Glutamatergic neuron (in vitro differentiated cells): ENCODE results near the gene HAGH. TPM values are rescaled to one million over a fixed set of nuclear protein-coding genes. Genes with fewer than 3 reads are reported as not detected.

ENCODE experiments used
- DNase-seq: peaks from one replicate; pipeline ENCODE4 v3.0.0; 2022
- H3K27ac Mint-ChIP-seq: one replicate; pipeline ENCODE4 v1.8.0; 2020; ENCODE audit warnings: mild to moderate bottlenecking, mixed read lengths, inconsistent platforms; ENCODE audit not compliant: unreplicated experiment
- H3K27me3 Mint-ChIP-seq: one replicate; pipeline ENCODE4 v1.8.0; 2020; ENCODE audit warnings: mild to moderate bottlenecking, moderate library complexity, mixed read lengths, inconsistent platforms; ENCODE audit not compliant: unreplicated experiment
- H3K36me3 Mint-ChIP-seq: one replicate; pipeline ENCODE4 v1.8.0; 2020; ENCODE audit warnings: mild to moderate bottlenecking, mixed read lengths, inconsistent platforms; ENCODE audit not compliant: unreplicated experiment
- H3K4me1 Mint-ChIP-seq: one replicate; pipeline ENCODE4 v1.8.0; 2020; ENCODE audit warnings: mild to moderate bottlenecking, low read depth, mixed read lengths, inconsistent platforms; ENCODE audit not compliant: unreplicated experiment
- H3K4me3 Mint-ChIP-seq: one replicate; pipeline ENCODE4 v1.8.0; 2020; ENCODE audit warnings: mild to moderate bottlenecking, mixed read lengths, inconsistent platforms; ENCODE audit not compliant: unreplicated experiment
- H3K9me3 Mint-ChIP-seq: one replicate; pipeline ENCODE4 v1.8.0; 2020; ENCODE audit warnings: mild to moderate bottlenecking, moderate library complexity, mixed read lengths, inconsistent platforms; ENCODE audit not compliant: unreplicated experiment
- CTCF ChIP-seq: fragments of 200-600 bp; sonication (generic); IDR thresholded peaks from one replicate; pipeline ENCODE4 v1.5.0; 2021; ENCODE audit not compliant: partially characterized antibody, unreplicated experiment
- total RNA-seq: library from RNA; stranded (reverse); fragmentation: NEBNext Ultra II Directional; extraction: Animal tissue kit (Norgen Biotek cat#: 25700); gene quantifications from one replicate; pipeline ENCODE4 v1.2.1, GENCODE V29; 2021; ENCODE audit not compliant: unreplicated experiment

HAGH gene
- total RNA-seq, 1 donor from 2014 or later = 99.6 TPM

- peak overlapping the region; percentile 87 for H3K27ac Mint-ChIP-seq
Measured at GRCh38 chr16:1781254-1781653, 45.4 kb downstream of the HAGH start.

GRCh38 chr16:1780677-1781072 is 46.0 kb downstream of the HAGH start:
- H3K4me3 Mint-ChIP-seq = peak overlapping the region; percentile 90
- no peak for TF ChIP-seq CTCF
- DNase-seq = no peak
- H3K4me1 Mint-ChIP-seq = peaks cover 9% of the 10 kb centered on the region
- H3K9me3 Mint-ChIP-seq = peaks cover 9% of the 10 kb centered on the region
- H3K27me3 Mint-ChIP-seq = peaks cover 23% of the 10 kb centered on the region
- H3K36me3 Mint-ChIP-seq = no peaks in the 10 kb centered on the region
- no peak overlapping the region for H3K27ac Mint-ChIP-seq

More at GRCh38 chr16:1781254-1781653, 45.4 kb downstream of the HAGH start:
- Mint-ChIP-seq H3K4me1 (peaks cover 9% of the 10 kb centered on the region), H3K36me3 (no peaks in the 10 kb centered on the region), H3K27me3 (peaks cover 23% of the 10 kb centered on the region), H3K4me3 (peak overlapping the region; percentile 90), H3K9me3 (peaks cover 6% of the 10 kb centered on the region)
- TF ChIP-seq CTCF = no peak
- DNase-seq = peak; percentile 13

DNA sequence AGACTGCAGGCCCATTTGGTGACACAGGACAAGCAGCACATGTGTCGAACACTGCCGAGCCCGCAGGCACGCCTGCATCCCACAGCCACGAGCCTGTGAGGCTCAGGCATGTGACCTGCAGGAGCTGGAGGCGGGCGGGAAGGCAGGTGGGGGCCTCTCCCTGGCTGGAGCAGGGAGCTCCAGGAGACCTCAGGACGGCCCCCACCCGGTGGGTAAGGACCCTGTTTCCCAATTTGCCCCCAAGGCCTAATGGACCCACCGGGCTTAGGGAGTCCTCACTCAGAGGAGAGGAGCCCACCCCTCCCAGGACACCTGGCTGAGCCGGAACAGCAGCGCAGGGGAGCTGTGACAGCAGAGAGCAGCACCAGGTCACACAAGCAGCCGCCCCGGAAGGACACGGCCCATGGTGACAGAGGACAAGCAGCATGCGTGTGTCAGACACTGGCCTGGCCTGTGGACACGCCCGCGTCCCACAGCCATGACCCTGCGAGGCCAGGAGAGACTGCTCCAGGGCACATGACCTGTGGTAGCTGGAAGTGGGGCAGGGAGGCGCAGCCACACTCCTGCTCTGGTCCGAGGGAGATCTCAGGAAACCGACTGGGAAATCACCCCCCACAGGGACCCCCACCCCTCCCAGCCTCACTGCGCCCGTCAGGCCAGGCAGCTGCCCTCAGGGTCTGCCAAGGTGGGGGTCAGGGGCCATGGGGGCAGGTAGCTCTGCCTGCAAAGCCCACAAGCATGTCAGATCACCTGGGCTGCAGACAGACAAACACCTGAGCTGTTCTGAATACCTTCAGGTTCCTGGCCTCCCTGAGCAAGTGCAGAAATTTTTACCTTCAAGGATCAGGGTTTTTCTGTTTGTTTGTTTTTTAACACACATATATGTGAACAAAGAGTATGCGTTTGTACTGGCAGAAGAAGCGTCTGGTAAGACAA is 46.6 kb downstream of the HAGH start:
- Mint-ChIP-seq H3K27me3 (peaks cover 23% of the 10 kb centered on the region), H3K9me3 (peaks cover 7% of the 10 kb centered on the region), H3K27ac (no peak overlapping the region), H3K4me1 (peaks cover 10% of the 10 kb centered on the region), H3K36me3 (no peaks in the 10 kb centered on the region), H3K4me3 (no peak overlapping the region)
- DNase-seq = peak; percentile 14
- TF ChIP-seq CTCF = no peak

DNA sequence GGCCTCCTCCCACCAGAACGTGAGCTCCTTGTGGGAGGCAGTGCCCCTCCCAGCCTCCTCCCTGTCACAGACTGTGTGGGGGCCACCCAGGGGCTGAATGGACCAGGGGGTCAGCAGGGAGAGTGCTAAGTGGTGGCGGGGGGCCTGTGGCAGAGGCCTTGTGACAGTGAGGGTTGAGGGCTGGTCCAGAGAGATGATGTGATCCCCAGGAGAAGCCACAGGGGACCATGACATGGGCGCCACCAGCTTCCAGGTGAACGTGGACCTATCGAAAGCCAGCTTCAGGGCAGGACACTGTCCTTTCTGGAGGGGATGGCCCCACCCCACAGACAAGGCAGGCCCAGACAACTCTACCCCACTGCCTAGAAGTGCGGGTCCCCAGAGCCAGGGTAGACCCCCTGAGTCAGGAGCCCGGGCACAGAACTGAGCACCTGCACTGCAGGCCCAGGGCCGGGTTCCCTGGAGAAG is 47.4 kb downstream of the HAGH start:
- H3K27me3 Mint-ChIP-seq = peaks cover 23% of the 10 kb centered on the region
- H3K4me1 Mint-ChIP-seq = peaks cover 11% of the 10 kb centered on the region
- no peak for DNase-seq
- no peak overlapping the region for H3K27ac Mint-ChIP-seq
- no peak overlapping the region for H3K4me3 Mint-ChIP-seq
- H3K9me3 Mint-ChIP-seq = peaks cover 7% of the 10 kb centered on the region
- no peaks in the 10 kb centered on the region for H3K36me3 Mint-ChIP-seq
- no peak for TF ChIP-seq CTCF
